HG03039 (cell line): ENCODE results near the gene PTPN2.
A peak's percentile ranks its signal among the peaks of the same experiment; 100 is the strongest.

ENCODE experiments used
- ATAC-seq: cut with Tn5 transposase; IDR thresholded peaks from one replicate; pipeline ENCODE4 v1.9.1; 2021; ENCODE audit warnings: mild to moderate bottlenecking, moderate library complexity; ENCODE audit not compliant: unreplicated experiment

The PTPN2 gene

DNA sequence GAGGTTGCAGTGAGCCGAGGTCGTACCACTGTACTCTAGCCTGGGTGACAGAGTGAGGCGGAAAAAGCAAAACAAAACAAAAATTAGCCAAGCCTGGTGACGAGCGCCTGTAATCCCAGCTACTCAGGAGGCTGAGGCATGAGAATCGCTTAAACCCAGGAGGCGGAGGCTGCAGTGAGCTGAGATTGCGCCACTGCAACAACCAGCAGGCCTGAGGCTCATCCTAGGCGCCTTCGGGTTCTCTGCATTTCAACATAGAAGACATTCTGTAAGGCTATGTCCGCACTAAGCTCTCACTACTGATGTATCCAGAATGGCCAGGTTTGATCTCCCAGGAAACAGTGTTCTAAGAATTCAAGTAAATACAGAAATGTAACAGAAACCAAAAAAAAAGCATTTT, 23.5 kb downstream of the PTPN2 start:
- no peak for ATAC-seq

DNA sequence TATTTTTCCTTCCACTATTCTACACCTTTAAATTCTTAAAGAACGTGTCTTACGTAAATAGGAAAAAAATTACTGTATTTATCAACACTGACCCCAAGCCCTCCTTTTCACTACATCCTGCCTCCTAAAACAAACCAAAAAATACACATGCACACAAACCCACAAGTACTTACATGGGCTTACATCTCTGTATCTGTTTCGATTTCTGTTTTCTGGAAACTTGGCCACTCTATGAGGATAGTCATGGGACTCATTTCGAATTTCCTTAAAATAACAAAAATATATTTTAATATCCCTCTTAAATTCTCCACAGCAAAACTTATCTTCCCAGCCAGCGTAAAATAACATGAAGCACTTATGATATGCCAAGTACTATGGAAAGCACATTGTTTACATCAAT, 25.0 kb downstream of the PTPN2 start:
- no peak for ATAC-seq

DNA sequence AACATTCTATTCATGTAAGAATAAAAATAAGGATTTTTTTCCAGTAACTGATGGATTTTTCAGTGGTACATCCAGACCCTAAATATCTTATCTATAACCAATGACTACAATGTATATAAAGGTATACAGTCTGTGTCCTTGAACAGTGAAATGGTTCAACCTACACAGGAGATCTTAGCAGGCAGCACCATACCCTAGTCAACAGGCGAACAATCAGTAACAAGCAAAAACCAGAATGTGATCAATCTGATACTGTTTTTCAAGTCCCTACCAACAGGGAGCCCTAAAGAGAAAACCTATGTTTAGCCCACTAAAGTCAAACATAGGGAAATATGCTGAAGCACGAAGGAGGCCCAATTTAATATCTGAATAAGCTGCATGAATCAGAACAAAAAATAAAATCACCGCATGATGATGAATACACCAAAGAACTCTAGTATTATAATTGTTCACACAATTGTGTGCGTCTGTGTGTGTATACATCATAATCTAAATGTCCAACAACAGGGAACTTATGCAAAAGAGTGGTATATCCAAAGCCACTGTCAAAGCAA, 26.0 kb downstream of the PTPN2 start:
- ATAC-seq, result no peak

DNA sequence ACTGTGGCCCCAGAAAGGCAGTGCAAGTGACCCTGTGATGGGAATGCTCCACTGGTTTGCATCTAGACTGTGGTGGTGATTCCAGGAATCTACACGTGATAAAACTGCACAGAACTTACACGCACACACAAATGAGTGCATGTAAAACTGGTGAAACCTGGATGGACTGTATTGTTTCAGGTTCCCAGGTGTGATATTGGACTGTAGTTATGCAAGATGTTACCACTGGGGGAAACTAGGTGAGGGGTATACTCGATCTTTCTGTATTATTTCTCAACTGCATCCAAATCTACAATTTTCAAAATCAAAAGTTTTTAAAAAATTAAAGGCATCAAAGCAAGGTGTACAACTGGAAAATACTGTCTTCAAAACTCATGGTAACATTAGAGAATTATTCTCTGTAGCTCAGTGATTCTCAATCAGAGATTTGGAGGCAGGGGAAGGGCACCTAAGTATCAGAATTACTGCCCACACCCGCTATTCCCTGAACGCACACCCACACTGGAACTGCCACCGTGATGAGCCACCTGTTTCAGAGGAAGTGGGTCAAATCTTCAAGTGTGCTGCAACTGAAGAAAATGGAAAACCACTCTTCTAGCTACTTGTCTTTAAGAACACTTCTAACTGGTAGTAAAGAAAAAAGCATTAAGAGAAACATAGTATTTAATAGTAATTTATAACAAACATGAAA, 26.7 kb downstream of the PTPN2 start:
- no peak for ATAC-seq

DNA sequence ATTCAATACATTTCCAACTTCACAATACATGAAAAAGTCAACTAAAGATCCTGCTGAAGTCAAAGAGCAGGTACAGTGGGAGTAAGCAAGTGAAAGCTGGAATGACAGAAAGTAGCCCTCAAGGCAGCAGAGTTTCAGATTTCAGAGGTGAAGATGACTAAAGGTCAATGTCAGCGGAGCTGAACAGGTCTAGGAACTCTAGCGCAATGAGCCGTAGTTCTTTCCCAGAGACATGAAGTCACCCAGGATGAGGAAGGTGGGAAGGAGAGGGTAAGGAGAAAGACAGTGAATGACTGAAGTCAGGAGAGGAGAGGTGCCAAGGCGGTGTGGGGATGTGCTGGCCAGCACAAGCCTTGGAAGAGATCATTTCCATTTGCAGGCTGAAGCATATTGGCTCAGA, 28.1 kb downstream of the PTPN2 start:
- ATAC-seq, result no peak

DNA sequence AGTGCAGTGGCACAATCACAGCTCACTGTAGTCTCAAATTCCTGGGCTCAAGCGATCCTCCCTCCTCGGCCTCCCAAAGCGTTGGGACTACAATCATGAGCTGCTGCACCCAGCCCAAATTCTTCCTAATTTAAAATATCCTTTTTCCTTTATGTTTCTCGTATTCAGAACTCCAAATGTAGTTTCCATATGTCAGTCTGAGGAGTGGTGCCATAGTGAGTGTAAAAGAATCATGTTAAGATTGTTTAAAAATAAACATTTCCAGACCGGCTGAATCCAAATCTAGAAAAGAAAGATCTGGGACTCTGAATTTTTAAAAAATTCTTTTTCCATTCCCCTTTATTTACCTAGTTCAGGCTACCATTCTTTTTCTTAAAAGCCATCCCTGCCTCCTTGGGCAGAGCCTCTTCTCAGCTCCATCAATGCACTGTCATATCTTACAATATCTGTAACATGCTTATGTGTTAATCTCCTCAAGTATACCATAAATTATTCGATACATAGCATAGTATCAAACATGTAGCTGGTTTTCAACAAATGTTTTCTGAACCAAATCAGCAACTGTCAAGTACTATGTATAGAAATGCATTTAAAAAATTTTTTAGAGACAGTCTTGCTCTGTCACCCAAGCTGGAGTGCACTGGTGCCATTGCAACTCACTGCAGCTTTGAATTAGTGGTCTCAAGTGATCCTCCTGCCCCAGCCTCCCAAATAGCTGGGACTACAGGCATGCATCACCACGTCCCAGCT, 31.3 kb downstream of the PTPN2 start:
- ATAC-seq, result no peak

DNA sequence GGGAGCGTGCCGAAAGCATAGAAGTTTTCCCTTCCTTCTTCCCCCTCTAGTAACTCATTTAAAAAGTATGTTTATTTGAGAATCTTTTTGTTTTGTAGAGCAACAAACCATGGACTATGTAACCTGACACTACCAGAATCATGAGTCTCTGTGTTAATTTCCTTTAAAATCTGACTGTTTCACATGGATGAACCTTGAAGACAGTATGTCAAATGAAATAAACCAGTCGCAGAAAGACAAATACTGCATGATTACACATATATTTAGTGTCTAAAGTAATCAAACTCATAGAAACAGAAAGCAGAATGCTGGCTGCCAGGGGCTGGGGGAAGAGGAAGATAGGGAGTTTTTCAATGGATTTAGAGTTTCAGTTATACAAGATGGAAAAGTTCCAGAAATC, 32.3 kb downstream of the PTPN2 start:
- ATAC-seq, result no peak

DNA sequence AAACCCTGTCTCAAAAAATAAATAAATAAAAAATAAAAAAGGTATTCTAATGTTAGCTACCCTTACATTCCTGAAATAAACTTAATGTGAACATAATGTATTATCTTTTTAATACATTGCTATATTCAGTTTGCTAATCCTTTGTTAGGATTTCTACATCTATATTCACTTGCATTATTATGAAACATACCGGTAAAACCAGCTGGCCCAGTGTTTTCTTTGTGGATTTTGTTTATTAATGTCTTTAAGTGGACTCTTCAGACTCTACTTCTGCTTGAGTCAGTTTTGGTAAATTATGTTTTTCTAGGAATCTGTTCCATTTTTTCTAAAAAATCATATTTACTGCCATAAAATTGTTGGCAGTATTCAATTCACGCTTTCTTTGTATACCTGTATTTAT, 34.5 kb downstream of the PTPN2 start:
- no peak for ATAC-seq

DNA sequence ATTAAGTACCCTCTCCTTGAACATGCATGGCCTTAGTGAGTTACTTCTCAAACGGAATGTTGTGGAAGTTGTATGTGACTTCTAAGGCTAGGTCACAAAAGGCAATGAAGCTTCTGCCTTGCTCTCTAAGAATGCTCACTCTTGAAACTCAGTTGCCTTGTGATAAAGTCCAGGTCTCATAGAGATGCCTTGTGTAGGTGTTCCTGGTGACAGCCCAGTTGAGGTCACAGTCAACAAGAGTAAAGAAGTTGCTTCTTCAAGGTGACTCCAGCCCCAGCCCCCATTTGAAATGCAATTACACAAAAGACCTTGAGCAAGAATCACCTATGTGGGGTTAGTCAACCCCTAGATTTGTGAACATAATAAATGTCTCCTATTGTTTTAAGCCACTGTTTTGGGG, 35.6 kb downstream of the PTPN2 start:
- ATAC-seq, result no peak

DNA sequence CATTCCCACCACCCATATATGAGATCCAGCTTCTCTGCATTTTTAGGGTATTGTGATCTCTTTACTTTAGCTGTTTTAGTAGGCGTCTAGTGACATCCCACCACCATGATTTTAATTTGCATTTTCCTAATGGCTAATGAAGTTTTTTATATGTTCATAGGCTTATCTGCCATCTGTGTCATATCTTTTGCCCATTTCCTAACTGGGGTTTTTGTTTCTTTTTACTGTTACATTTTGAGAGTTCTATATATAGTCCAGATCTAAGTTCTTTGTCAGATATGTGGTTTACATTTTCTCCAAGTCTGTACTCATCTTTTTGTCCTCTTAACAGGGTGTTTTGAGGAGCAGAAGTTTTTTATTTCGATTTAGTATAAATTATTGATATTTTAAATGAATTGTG, 39.6 kb downstream of the PTPN2 start:
- no peak for ATAC-seq

DNA sequence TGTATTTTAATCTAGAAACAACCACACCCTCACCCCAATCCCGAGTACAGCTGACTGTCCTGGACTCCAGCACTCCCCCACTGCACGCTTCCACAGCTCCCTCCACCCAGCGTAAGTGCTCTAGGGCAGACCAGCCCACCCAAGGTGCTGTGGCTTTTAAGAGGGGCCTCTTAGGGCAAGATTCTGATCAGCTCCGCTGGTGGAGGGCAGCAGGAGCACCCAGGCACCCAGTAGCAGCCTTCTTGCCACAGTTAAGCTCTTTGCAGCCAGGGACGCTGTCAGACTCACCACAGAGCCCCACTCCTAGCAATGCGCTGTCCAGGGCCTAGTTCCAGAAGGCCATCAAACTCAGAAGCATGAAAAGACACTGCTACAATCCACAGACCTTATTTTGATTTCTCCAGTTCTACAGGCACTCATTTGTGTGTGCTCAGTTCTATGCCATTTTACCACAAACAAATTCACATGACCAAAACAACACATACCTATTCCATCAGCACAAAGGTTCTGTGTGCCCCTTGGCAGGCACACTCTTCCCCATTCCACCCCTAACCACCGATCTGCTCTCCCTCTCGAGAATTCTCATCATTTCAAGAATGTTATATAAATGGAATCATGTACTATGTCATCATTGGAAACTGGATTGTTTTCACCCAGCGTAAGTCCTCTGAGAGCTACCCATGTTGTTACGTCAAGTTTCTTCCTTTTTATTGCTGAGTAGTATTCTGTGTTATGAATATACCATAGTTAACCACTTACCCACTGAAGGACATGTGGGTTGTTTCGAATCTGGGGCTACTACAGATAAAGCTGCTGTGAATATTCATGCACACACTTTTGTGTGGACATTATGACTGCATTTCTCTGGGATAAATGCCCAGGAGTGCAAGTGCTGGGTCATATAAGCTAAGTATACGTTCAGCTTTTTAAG, 40.4 kb downstream of the PTPN2 start:
- no peak for ATAC-seq

DNA sequence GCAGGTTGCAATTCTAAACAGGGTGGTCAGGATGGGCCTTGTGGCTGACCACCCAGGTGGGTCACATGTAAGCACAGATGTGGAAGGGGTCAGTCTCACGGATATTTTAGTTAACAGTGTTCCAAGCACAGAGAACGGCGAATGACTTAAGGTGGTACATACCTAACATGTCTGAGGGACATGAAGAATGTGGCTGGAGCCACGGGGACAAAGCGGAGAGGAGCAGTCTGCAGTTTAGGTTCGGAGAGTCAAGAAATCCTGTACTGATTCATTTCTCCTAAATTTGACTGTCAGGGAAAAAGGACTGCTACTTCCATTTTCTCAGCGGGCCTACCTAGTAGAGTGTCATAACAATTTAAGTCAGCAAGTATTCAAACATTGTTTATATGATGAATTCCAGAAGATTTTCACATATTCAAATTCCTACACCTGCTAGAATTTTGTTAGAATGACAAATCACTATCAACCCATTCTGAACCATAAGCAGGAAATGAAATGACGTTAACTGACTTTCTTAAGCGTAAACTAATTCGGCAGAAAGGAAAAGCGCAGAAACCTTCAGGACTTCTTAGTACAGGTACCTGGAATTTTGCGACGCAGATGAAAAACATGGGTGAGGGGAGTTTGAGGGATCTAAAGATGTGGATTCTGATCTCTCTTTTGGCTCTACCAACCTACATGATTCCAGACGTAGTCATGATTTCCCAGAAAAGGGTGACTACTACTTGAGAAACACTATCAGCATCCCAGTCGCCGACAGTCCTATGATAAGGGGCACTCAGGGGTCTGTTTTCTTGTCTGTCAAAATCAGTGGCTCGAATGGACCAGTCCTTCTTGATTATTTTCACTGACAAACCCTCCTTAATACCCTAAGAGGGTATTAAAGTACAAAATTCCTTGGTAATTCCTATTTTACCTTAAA, 41.3 kb downstream of the PTPN2 start:
- ATAC-seq, result no peak

DNA sequence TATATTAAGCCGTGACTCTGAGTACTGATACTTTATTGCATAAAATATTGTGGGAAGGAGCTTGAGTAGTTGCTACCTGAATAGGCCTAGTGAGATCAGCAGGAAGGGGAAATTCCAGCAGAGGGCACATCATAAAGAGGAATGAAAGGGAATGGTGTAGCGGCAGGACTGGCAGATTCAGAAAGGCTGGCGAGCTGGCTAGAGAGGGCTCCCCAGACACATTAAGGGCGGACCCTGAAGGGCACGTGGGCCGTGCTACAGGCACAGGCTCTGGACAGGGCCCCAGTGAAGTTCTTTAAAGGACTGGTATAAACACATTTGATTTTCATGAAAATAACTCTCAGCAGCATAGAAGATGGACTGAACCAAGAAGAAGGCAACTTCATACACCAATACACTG, 43.0 kb downstream of the PTPN2 start:
- ATAC-seq, result no peak

DNA sequence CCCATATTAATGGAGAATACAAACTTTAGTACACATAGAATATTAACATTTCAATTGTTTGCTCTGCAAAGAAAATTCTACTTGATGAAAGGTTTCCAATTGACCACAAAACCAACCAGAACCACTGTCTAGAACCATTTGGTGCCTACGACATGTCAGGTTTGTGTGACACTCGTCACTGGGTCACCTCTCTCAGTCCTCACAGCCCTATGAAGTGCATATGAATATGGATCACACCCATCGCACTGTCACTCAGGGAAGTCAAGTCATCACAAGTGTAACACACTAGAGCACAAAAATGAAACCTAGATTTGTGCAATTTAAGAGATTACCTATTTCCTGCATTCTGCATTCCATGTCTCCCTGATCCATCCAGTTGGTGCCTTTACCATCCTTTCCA, 43.7 kb downstream of the PTPN2 start:
- ATAC-seq, result no peak

DNA sequence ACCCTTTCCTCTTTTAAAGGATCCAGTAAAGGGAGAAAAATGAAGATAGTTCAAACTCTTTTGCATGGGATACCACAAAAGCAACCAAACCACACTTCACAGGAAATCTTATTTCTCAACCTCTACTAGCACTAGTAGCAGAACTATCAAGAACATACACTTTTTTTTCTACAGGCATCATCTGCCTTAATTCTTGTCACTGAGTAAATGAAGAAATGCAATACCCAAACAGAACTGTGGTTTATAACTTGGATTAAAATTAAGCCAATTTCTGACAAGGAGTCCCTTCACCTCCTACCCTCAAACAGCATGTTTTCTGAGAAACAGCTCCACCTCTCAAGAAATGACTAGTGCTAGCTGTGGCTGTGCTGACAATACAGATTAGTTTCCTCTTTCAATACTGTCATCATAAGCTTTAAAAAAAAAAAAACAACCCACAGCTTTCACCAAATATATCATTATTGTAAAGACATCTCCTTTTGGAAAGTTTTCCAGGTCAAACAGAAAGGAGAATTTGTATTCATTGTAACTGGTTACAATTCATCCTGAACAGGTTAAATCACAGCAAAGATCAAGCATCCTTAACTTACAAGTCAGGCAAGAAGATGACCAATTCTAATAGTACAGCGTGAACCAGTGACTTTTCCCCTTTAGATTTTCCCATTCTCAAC, 44.4 kb downstream of the PTPN2 start:
- ATAC-seq, result peak; percentile 76

DNA sequence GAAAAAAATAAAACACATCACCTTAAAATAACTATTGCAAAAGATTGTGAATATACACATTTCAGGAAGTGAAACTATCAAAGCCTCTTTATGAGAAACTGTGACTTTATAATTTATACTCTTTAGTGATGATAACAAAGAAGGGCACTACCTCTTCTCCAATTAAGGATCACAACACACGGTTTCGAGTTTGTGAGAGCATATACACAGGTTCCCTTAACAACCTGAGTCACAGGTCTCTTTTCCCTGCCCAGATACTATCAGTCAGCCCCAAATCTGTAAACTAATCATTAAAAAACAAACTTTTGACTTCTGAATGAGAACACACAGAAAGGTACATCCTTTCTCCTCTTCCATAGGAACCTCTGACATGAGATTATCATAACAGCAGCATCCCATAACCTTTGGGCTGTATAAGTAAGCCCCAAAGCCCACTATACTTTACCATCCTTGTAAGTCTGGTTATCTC, 44.9 kb downstream of the PTPN2 start:
- ATAC-seq, result peak; percentile 10

DNA sequence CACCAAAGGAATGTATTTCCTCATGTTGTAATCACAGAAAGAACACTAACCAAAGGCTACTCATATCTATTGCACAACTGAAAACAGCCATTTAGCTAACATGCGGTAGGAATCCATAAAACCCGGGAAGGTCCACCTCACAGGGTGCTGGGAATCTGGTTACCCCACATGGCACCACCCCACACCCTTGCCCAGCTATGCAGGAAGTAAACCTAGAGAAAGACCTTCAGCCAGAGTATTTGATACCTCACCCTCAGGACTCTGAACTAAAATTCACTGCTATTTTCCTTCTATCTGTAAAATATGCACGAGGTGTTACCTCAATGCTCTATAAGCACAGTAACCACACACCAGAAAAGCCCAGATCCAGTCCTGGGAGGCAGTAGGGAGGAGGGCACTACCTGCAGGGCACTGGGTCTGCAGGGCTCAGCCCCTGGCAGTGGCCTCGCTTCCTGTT, 45.8 kb downstream of the PTPN2 start:
- no peak for ATAC-seq

DNA sequence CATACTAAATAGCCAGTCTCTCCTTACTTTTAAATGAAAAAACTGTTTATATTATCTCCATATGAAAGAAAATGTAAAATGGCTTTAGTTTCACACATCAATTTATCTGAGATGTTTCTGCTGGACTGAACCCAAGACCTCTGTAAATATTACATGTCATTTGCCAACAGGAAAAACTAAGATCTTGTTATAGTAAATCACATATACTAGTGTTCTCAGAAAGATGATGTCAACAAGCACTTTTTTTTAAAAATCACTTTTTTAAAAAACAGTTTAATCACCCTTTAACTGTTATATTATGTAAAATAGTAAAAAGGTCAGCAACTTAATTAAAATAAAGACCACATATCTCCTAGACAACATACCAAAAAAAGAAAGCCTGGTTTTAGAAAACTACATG, 46.3 kb downstream of the PTPN2 start:
- no peak for ATAC-seq

DNA sequence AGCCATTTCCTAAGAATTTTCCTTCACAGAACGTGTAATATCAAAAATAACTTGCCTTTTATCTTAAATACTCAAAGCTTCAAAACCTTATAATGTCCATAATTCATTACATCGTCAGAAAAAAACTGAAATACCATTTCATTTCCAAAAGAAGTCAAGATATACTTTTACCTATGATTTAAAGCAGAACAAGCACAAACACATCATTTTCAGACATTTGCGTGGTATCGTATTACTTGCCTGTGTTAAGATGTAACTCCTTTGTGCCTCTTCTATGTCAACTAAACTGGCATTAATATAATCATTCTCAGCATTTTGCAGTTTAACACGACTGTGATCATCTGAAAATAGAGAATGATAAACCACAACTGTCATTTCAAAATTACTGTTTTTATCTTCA, 47.5 kb downstream of the PTPN2 start:
- no peak for ATAC-seq
